Non-pigmented ciliary epithelial cell (primary cell): Measurements from ENCODE around the gene CALU.
A peak's percentile ranks its signal among the peaks of the same experiment; 100 is the strongest.

Experiments
- DNase-seq: peaks from one replicate; pipeline ENCODE4 v3.0.0-alpha.2; 2010; ENCODE audit warnings: low read depth

CALU gene

GRCh38 chr7:128739048-128739962, at the start of gene CALU:
CALU (plus strand) TSS chr7:128739359; CDS start chr7:128748584, 9,225 bp downstream.
- peak; percentile 90 for DNase-seq

GRCh38 chr7:128691227-128691626, 47.9 kb upstream of the CALU start:
- no peak for DNase-seq

- DNase-seq = no peak
Measured at GRCh38 chr7:128692623-128693270, 46.4 kb upstream of the CALU start.

GRCh38 chr7:128693373-128694015, 45.7 kb upstream of the CALU start:
- DNase-seq = no peak

GRCh38 chr7:128694738-128695137, 44.4 kb upstream of the CALU start:
- no peak for DNase-seq

- DNase-seq = peak; percentile 17
Measured at GRCh38 chr7:128697302-128697905, 41.8 kb upstream of the CALU start.

GRCh38 chr7:128699196-128699712, 39.9 kb upstream of the CALU start:
- DNase-seq = no peak

GRCh38 chr7:128699895-128700294, 39.3 kb upstream of the CALU start:
- DNase-seq = no peak

- no peak for DNase-seq
Measured at GRCh38 chr7:128701062-128701785, 37.9 kb upstream of the CALU start.

GRCh38 chr7:128703609-128704241, 35.4 kb upstream of the CALU start:
- DNase-seq = no peak

- DNase-seq = no peak
Measured at GRCh38 chr7:128705891-128706333, 33.2 kb upstream of the CALU start.

- no peak for DNase-seq
Measured at GRCh38 chr7:128707752-128708151, 31.4 kb upstream of the CALU start.

GRCh38 chr7:128708235-128708634, 30.9 kb upstream of the CALU start:
- no peak for DNase-seq

- no peak for DNase-seq
Measured at GRCh38 chr7:128708824-128709223, 30.3 kb upstream of the CALU start.

- DNase-seq = no peak
Measured at GRCh38 chr7:128710481-128710880, 28.7 kb upstream of the CALU start.

GRCh38 chr7:128713794-128714193, 25.4 kb upstream of the CALU start:
- no peak for DNase-seq

GRCh38 chr7:128714701-128715495, 24.3 kb upstream of the CALU start:
- no peak for DNase-seq

GRCh38 chr7:128718967-128719642, 20.1 kb upstream of the CALU start:
- DNase-seq = no peak

GRCh38 chr7:128721376-128721775, 17.8 kb upstream of the CALU start:
- no peak for DNase-seq
